H1 (cell line): ENCODE measurements around the gene AP1S3.

Experiments used
- CTCF ChIP-seq, 3 experiments: IDR thresholded peaks; 1 replicate in 2 of 3; 2 replicates in 1 of 3; pipeline versions ENCODE4 v1.5.1 to v1.6.1; 2011; ENCODE audit warnings: low read length in 3 of 3, mild to moderate bottlenecking in 3 of 3, inconsistent platforms in 2 of 3, low read depth in 1 of 3, moderate library complexity in 1 of 3; ENCODE audit not compliant: insufficient read depth in 1 of 3; ENCODE audit errors: control extremely low read depth in 1 of 3
- EGR1 ChIP-seq: IDR thresholded peaks from 2 replicates; pipeline ENCODE4 v1.6.1; 2011; ENCODE audit warnings: low read depth, low read length, borderline replicate concordance
- GABPA ChIP-seq: IDR thresholded peaks from 2 replicates; pipeline ENCODE4 v1.6.1; 2011; ENCODE audit warnings: mild to moderate bottlenecking, low read length, moderate library complexity, borderline replicate concordance; ENCODE audit not compliant: insufficient read depth
- MAFK ChIP-seq: IDR thresholded peaks from 2 replicates; pipeline ENCODE4 v1.6.1; 2012; ENCODE audit warnings: low read depth, mild to moderate bottlenecking, improper control_type of control experiment, low read length
- POLR2A ChIP-seq, 2 experiments: IDR thresholded peaks; 1 replicate in 1 of 2; 2 replicates in 1 of 2; pipeline ENCODE4 v1.6.1; 2011; ENCODE audit warnings: low read depth in 2 of 2, low read length in 2 of 2, mild to moderate bottlenecking in 2 of 2; ENCODE audit errors: control extremely low read depth in 1 of 2
- RFX5 ChIP-seq: IDR thresholded peaks from 2 replicates; pipeline ENCODE4 v1.6.1; 2011; ENCODE audit warnings: low read depth, low read length, improper control_type of control experiment, borderline replicate concordance
- SP1 ChIP-seq: IDR thresholded peaks from 2 replicates; pipeline ENCODE4 v1.6.1; 2011; ENCODE audit warnings: low read depth, low read length

GRCh38 chr2:223764796-223765195 is 72.6 kb downstream of the AP1S3 start:
- no peak for TF ChIP-seq EGR1
- no peak for TF ChIP-seq GABPA
- TF ChIP-seq CTCF (IDR thresholded peaks at IDR 0.05; ENCODE audit: control extremely low read depth in 1 of 3, insufficient read depth in 1 of 3, low read depth in 1 of 3, low read length in 3 of 3), result no peak
- TF ChIP-seq RFX5, result no peak
- no peak for TF ChIP-seq POLR2A (IDR thresholded peaks at IDR 0.05; ENCODE audit: control extremely low read depth in 1 of 2, low read depth in 2 of 2, low read length in 2 of 2)
- TF ChIP-seq SP1, result no peak
- TF ChIP-seq MAFK, result no peak
